OCI-LY1 (cell line): ENCODE data around the gene KCTD5.

ENCODE experiments used
- EZH2 ChIP-seq: fragments of 200-600 bp; sonication (generic), shearing (Covaris generic); IDR thresholded peaks from 2 replicates; pipeline ENCODE4 v1.8.0; 2017; ENCODE audit warnings: borderline replicate concordance, mixed run types, mild to moderate bottlenecking, antibody characterized with exemption, low read length, moderate library complexity, mixed read lengths
- TF ChIP-seq, protein P1 (sequence below): fragments of 200-600 bp; sonication (generic), shearing (Covaris generic); IDR thresholded peaks from 2 replicates; pipeline ENCODE4 v1.5.1; 2017; ENCODE audit warnings: mild to moderate bottlenecking, antibody characterized with exemption, low read length, moderate library complexity, mixed read lengths

GRCh38 chr16:2755158-2755557, 72.8 kb downstream of the KCTD5 start:
- TF ChIP-seq, protein P1, sequence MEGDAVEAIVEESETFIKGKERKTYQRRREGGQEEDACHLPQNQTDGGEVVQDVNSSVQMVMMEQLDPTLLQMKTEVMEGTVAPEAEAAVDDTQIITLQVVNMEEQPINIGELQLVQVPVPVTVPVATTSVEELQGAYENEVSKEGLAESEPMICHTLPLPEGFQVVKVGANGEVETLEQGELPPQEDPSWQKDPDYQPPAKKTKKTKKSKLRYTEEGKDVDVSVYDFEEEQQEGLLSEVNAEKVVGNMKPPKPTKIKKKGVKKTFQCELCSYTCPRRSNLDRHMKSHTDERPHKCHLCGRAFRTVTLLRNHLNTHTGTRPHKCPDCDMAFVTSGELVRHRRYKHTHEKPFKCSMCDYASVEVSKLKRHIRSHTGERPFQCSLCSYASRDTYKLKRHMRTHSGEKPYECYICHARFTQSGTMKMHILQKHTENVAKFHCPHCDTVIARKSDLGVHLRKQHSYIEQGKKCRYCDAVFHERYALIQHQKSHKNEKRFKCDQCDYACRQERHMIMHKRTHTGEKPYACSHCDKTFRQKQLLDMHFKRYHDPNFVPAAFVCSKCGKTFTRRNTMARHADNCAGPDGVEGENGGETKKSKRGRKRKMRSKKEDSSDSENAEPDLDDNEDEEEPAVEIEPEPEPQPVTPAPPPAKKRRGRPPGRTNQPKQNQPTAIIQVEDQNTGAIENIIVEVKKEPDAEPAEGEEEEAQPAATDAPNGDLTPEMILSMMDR, result no peak
- TF ChIP-seq EZH2, result no peak
